Astrocyte (in vitro differentiated cells and primary cell): ENCODE data around the gene DDRGK1. TPM values are rescaled to one million over a fixed set of nuclear protein-coding genes. Genes with fewer than 3 reads are reported as not detected.

Experiments
- DNase-seq: peaks from one replicate; pipeline ENCODE4 v3.0.0-alpha.2; 2010; ENCODE audit warnings: low read depth
- FAIRE-seq: peaks from 2 replicates; lab custom pipeline; 2011; peaks lifted over from hg19 to GRCh38; lab: Jason Lieb, UNC
- H2AFZ ChIP-seq: 2 replicates; pipeline ENCODE4 v1.6.0; 2012; ENCODE audit warnings: low read depth, low read length, inconsistent platforms
- H3K27ac ChIP-seq: 2 replicates; pipeline ENCODE4 v1.5.1; 2011; ENCODE audit warnings: low read depth, low read length, inconsistent platforms
- H3K27me3 ChIP-seq: 2 replicates; pipeline ENCODE4 v1.6.0; 2011; ENCODE audit warnings: low read length, inconsistent platforms; ENCODE audit not compliant: insufficient read depth
- H3K36me3 ChIP-seq: 2 replicates; pipeline ENCODE4 v1.5.1; 2011; ENCODE audit warnings: low read length, inconsistent platforms; ENCODE audit not compliant: insufficient read depth
- H3K4me1 ChIP-seq: 2 replicates; pipeline ENCODE4 v1.5.1; 2011; ENCODE audit warnings: low read length, inconsistent platforms; ENCODE audit not compliant: insufficient read depth
- H3K4me2 ChIP-seq: 2 replicates; pipeline ENCODE4 v1.6.0; 2012; ENCODE audit warnings: low read length, inconsistent platforms
- H3K4me3 ChIP-seq: 2 replicates; pipeline ENCODE4 v1.5.1; 2011; ENCODE audit warnings: low read depth, mild to moderate bottlenecking, low read length, inconsistent platforms; ENCODE audit not compliant: insufficient read depth
- H3K79me2 ChIP-seq: 2 replicates; pipeline ENCODE4 v1.6.0; 2012; ENCODE audit warnings: mild to moderate bottlenecking, low read length, inconsistent platforms; ENCODE audit not compliant: insufficient read depth
- H3K9ac ChIP-seq: 2 replicates; pipeline ENCODE4 v1.6.0; 2012; ENCODE audit warnings: mild to moderate bottlenecking, low read length, inconsistent platforms
- H3K9me3 ChIP-seq: 2 replicates; pipeline ENCODE4 v1.5.1; 2012; ENCODE audit warnings: low read depth, mild to moderate bottlenecking, low read length, inconsistent platforms; ENCODE audit not compliant: insufficient read depth
- H4K20me1 ChIP-seq: 2 replicates; pipeline ENCODE4 v1.6.0; 2012; ENCODE audit warnings: low read length, inconsistent platforms; ENCODE audit not compliant: insufficient read depth
- H3K27ac Mint-ChIP-seq: one replicate; pipeline ENCODE4 v1.8.0; 2021; ENCODE audit warnings: mild to moderate bottlenecking, mixed read lengths; ENCODE audit not compliant: unreplicated experiment
- H3K27me3 Mint-ChIP-seq: one replicate; pipeline ENCODE4 v1.8.0; 2021; ENCODE audit warnings: low read depth, mixed read lengths; ENCODE audit not compliant: unreplicated experiment
- H3K36me3 Mint-ChIP-seq: one replicate; pipeline ENCODE4 v1.8.0; 2021; ENCODE audit warnings: low read depth, mixed read lengths; ENCODE audit not compliant: unreplicated experiment
- H3K4me1 Mint-ChIP-seq: one replicate; pipeline ENCODE4 v1.8.0; 2021; ENCODE audit warnings: low read depth, mixed read lengths; ENCODE audit not compliant: unreplicated experiment
- H3K4me3 Mint-ChIP-seq: one replicate; pipeline ENCODE4 v1.8.0; 2021; ENCODE audit warnings: mild to moderate bottlenecking, moderate library complexity, mixed read lengths; ENCODE audit not compliant: unreplicated experiment
- H3K9me3 Mint-ChIP-seq: one replicate; pipeline ENCODE4 v1.8.0; 2021; ENCODE audit warnings: mild to moderate bottlenecking, mixed read lengths; ENCODE audit not compliant: unreplicated experiment
- CTCF ChIP-seq: IDR thresholded peaks from 2 replicates; pipeline ENCODE4 v1.5.1; 2011; ENCODE audit warnings: low read depth, mild to moderate bottlenecking, inconsistent platforms, low read length, moderate library complexity; ENCODE audit not compliant: insufficient read depth
- EZH2 ChIP-seq: IDR thresholded peaks from 2 replicates; pipeline ENCODE4 v1.6.1; 2012; ENCODE audit warnings: mild to moderate bottlenecking, low read length, inconsistent platforms; ENCODE audit not compliant: insufficient read depth
- total RNA-seq: library from RNA; stranded (reverse); gene quantifications from 2 replicates; pipeline ENCODE4 v1.2.1, GENCODE V29; 2021

Gene DDRGK1
- total RNA-seq, 1 donor from 2014 or later = 36.7 TPM

GRCh38 chr20:3237011-3237957, 32.8 kb upstream of the DDRGK1 start:
- no peaks in the 10 kb centered on the region for H3K4me1 Mint-ChIP-seq
- H3K36me3 Mint-ChIP-seq = peaks cover 5% of the 10 kb centered on the region
- peak overlapping the region; percentile 47 for H2AFZ ChIP-seq
- H3K9me3 Mint-ChIP-seq = no peaks in the 10 kb centered on the region
- H3K27me3 Mint-ChIP-seq = peaks cover 45% of the 10 kb centered on the region
- DNase-seq (no peak), FAIRE-seq (no peak)
- H3K4me3 Mint-ChIP-seq = peak overlapping the region; percentile 34
- H3K9me3 ChIP-seq = no peaks in the 10 kb centered on the region
- peaks cover 37% of the 10 kb centered on the region for H3K27me3 ChIP-seq
- H3K36me3 ChIP-seq = no peaks in the 10 kb centered on the region
- TF ChIP-seq CTCF (no peak), EZH2 (no peak)
- no peak overlapping the region for H3K27ac ChIP-seq
- peaks cover 8% of the 10 kb centered on the region for H3K4me1 ChIP-seq
- no peak overlapping the region for H3K4me3 ChIP-seq
- H3K4me2 ChIP-seq = peak overlapping the region; percentile 86
- no peak overlapping the region for H3K27ac Mint-ChIP-seq
- peaks cover 21% of the 10 kb centered on the region for H4K20me1 ChIP-seq
- no peaks in the 10 kb centered on the region for H3K79me2 ChIP-seq
- no peak overlapping the region for H3K9ac ChIP-seq

GRCh38 chr20:3235666-3236324, 31.3 kb upstream of the DDRGK1 start:
- no peaks in the 10 kb centered on the region for H3K9me3 ChIP-seq
- no peak overlapping the region for H3K9ac ChIP-seq
- H3K27me3 ChIP-seq = peaks cover 30% of the 10 kb centered on the region
- H3K36me3 Mint-ChIP-seq = peaks cover 5% of the 10 kb centered on the region
- no peaks in the 10 kb centered on the region for H3K36me3 ChIP-seq
- FAIRE-seq (no peak), DNase-seq (no peak)
- peaks cover 8% of the 10 kb centered on the region for H3K4me1 ChIP-seq
- no peak overlapping the region for H2AFZ ChIP-seq
- H3K9me3 Mint-ChIP-seq = no peaks in the 10 kb centered on the region
- no peak overlapping the region for H3K4me3 ChIP-seq
- no peak for TF ChIP-seq EZH2
- TF ChIP-seq CTCF = no peak
- no peak overlapping the region for H3K27ac Mint-ChIP-seq
- H3K27me3 Mint-ChIP-seq = peaks cover 37% of the 10 kb centered on the region
- H3K79me2 ChIP-seq = no peaks in the 10 kb centered on the region
- H3K4me2 ChIP-seq = no peak overlapping the region
- no peak overlapping the region for H3K4me3 Mint-ChIP-seq
- H3K4me1 Mint-ChIP-seq = no peaks in the 10 kb centered on the region
- peaks cover 21% of the 10 kb centered on the region for H4K20me1 ChIP-seq
- H3K27ac ChIP-seq = no peak overlapping the region
